HepG2 (cell line): ENCODE measurements around the gene ZSCAN20. TPM values are rescaled to one million over a fixed set of nuclear protein-coding genes. Genes with fewer than 3 reads are reported as not detected.
A peak's percentile ranks its signal among the peaks of the same experiment; 100 is the strongest.

ENCODE experiments used
- CBX2 ChIP-seq, 2 experiments: fragments of 200-600 bp in 1 of 2; sonication (generic); formaldehyde crosslinking in 1 of 2; IDR thresholded peaks; 2 replicates each; pipeline versions ENCODE4 v1.7.0 to v1.8.1; 2018 to 2022; ENCODE audit warnings: low read depth in 2 of 2, low read length in 1 of 2, mild to moderate bottlenecking in 1 of 2, missing genetic modification reagents in 1 of 2
- CEBPG ChIP-seq: IDR thresholded peaks from 2 replicates; pipeline ENCODE4 v1.6.1; 2016
- CHCHD3 ChIP-seq: sonication (generic); formaldehyde crosslinking; IDR thresholded peaks from 2 replicates; pipeline ENCODE4 v1.8.0; 2022; ENCODE audit warnings: mild to moderate bottlenecking, missing genetic modification reagents, moderate library complexity
- EP300 ChIP-seq, 3 experiments: sonication (generic) in 1 of 3; formaldehyde crosslinking in 1 of 3; IDR thresholded peaks; 2 replicates each; pipeline versions ENCODE4 v1.5.1 to v1.6.1; 2011 to 2020; ENCODE audit warnings: low read depth in 2 of 3, low read length in 2 of 3, borderline replicate concordance in 1 of 3, improper control_type of control experiment in 1 of 3, mild to moderate bottlenecking in 1 of 3, missing genetic modification reagents in 1 of 3, moderate library complexity in 1 of 3
- FOXK1 ChIP-seq: sonication (generic); formaldehyde crosslinking; IDR thresholded peaks from 2 replicates; pipeline ENCODE4 v1.4.0; 2020; ENCODE audit warnings: low read depth, missing genetic modification reagents, borderline replicate concordance
- IRX3 ChIP-seq: sonication (generic); formaldehyde crosslinking; IDR thresholded peaks from 2 replicates; pipeline ENCODE4 v1.8.1; 2023; ENCODE audit warnings: mild to moderate bottlenecking, low read depth, missing genetic modification reagents, borderline replicate concordance
- KLF13 ChIP-seq: sonication (generic); formaldehyde crosslinking; IDR thresholded peaks from 2 replicates; pipeline ENCODE4 v1.4.0; 2020; ENCODE audit warnings: mild to moderate bottlenecking, missing genetic modification reagents
- MYNN ChIP-seq: sonication (generic); formaldehyde crosslinking; IDR thresholded peaks from 2 replicates; pipeline ENCODE4 v1.4.0; 2020; ENCODE audit warnings: mild to moderate bottlenecking, low read depth, missing genetic modification reagents
- RBM39 ChIP-seq: fragments of 200-400 bp; formaldehyde crosslinking; IDR thresholded peaks from one replicate; pipeline ENCODE4 v1.6.1; 2018; ENCODE audit warnings: antibody characterized with exemption, mild to moderate bottlenecking, low read depth, low read length; ENCODE audit not compliant: poor library complexity, severe bottlenecking
- SIN3B ChIP-seq: fragments of 150-350 bp; IDR thresholded peaks from 2 replicates; pipeline ENCODE4 v1.6.1; 2014; ENCODE audit warnings: low read length
- THYN1 ChIP-seq: sonication (generic); formaldehyde crosslinking; IDR thresholded peaks from 2 replicates; pipeline ENCODE4 v1.8.1; 2023; ENCODE audit warnings: low read depth, mild to moderate bottlenecking, moderate library complexity, missing genetic modification reagents, borderline replicate concordance
- WIZ ChIP-seq: sonication (generic); formaldehyde crosslinking; IDR thresholded peaks from 2 replicates; pipeline ENCODE4 v1.5.1; 2020; ENCODE audit warnings: mild to moderate bottlenecking, missing genetic modification reagents
- ZNF17 ChIP-seq: sonication (generic); formaldehyde crosslinking; IDR thresholded peaks from 2 replicates; pipeline ENCODE4 v1.5.0; 2020; ENCODE audit warnings: mild to moderate bottlenecking, missing genetic modification reagents
- ZNF33B ChIP-seq: sonication (generic); formaldehyde crosslinking; IDR thresholded peaks from 2 replicates; pipeline ENCODE4 v1.5.1; 2020; ENCODE audit warnings: mild to moderate bottlenecking, missing genetic modification reagents
- ZNF430 ChIP-seq: sonication (generic); formaldehyde crosslinking; IDR thresholded peaks from 2 replicates; pipeline ENCODE4 v1.9.0; 2021; ENCODE audit warnings: mild to moderate bottlenecking, missing genetic modification reagents
- ZNF552 ChIP-seq: sonication (generic); formaldehyde crosslinking; IDR thresholded peaks from 2 replicates; pipeline ENCODE4 v1.9.0; 2022; ENCODE audit warnings: missing genetic modification reagents, mild to moderate bottlenecking, borderline replicate concordance
- ZNF674 ChIP-seq: sonication (generic); formaldehyde crosslinking; IDR thresholded peaks from 2 replicates; pipeline ENCODE4 v1.5.0; 2020; ENCODE audit warnings: low read depth, mild to moderate bottlenecking, missing genetic modification reagents
- ZSCAN25 ChIP-seq: sonication (generic); formaldehyde crosslinking; IDR thresholded peaks from 2 replicates; pipeline ENCODE4 v1.8.0; 2022; ENCODE audit warnings: mild to moderate bottlenecking, missing genetic modification reagents
- polyA plus RNA-seq, 8 experiments: library from polyadenylated mRNA; depleted of rRNA in 3 of 8; stranded (reverse) in 7 of 8; unstranded in 1 of 8; fragments of >200 nt; fragmentation: Illumina TruSeq in 4 of 8; extraction: Trizol in 4 of 8; gene quantifications; 2 replicates each; pipeline versions ENCODE4 v1.2.1 to v1.2.3, GENCODE V29; 2011 to 2016; ENCODE audit warnings: low read depth in 4 of 8, missing spikeins in 1 of 8, mixed read lengths in 1 of 8; ENCODE audit not compliant: insufficient read depth in 1 of 8
- total RNA-seq, 5 experiments: library from RNA; depleted of rRNA; stranded (reverse); fragments of >200 nt; fragmentation: Illumina TruSeq; extraction: Trizol; gene quantifications; 2 replicates each; pipeline ENCODE4 v1.2.3, GENCODE V29; 2016; ENCODE audit warnings: low read depth in 1 of 5
- TF ChIP-seq, protein P1 (sequence below): sonication (generic); formaldehyde crosslinking; IDR thresholded peaks from 2 replicates; pipeline ENCODE4 v1.5.0; 2020; ENCODE audit warnings: mild to moderate bottlenecking, low read depth, missing genetic modification reagents, borderline replicate concordance
- TF ChIP-seq, protein P2 (sequence below), 2 experiments: sonication (generic) in 1 of 2; formaldehyde crosslinking in 1 of 2; IDR thresholded peaks; 2 replicates each; pipeline versions ENCODE4 v1.4.0 to v1.6.1; 2016 to 2020; ENCODE audit warnings: borderline replicate concordance in 1 of 2, low read depth in 1 of 2, mild to moderate bottlenecking in 1 of 2, missing genetic modification reagents in 1 of 2
- TF ChIP-seq, protein P3 (sequence below): IDR thresholded peaks from 2 replicates; pipeline ENCODE4 v1.6.1; 2016; ENCODE audit warnings: missing compliant biosample characterization, missing genetic modification reagents, borderline replicate concordance
- TF ChIP-seq, protein P4 (sequence below): sonication (generic); IDR thresholded peaks from 2 replicates; pipeline ENCODE4 v1.6.1; 2016; ENCODE audit warnings: low read depth, borderline replicate concordance

Gene ZSCAN20
- total and polyA plus RNA-seq, 2 of the 13 experiments (the other 11 are each of a cell fraction or from before 2014, with no cell fraction given), result 1.1 to 2.8 TPM

DNA sequence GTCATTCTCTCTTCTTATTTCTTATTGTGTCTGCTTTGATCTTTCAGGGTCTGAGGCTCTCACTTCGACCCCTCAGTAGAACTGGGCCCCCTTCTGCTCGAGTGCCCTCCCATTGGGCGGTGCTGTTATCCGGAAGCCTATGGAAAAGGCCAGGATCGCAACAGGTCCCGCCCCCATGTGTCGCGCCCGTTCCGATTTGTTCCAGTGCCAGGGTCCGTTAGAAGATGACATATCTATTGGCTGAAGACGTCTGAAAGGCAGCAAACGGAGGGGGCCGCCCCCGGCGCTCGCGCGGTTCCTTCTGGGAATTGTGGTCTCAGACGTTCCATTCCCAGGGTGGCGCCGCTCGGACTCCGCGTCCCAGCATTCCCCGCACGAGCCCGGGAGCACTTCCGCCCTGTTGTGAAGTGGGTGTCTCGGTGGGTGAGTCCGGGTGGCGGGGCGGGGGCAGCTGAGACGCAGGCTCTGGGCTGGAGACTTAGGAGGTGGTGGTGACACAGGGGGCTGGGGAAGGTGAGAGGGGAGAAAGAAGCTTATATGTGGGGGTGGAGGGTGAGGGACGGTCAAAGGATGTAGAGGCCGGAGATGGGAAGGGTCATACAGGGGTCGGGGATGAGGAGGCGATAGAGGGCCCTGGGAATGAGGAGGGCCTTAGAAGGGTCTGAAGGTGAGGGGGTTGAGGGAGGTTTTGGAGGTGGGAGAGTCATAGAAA lies at the start of gene ZSCAN20 (continued):
- no peak for TF ChIP-seq MYNN (CRISPR knock-in tag)
- TF ChIP-seq EP300 (IDR thresholded peaks at IDR 0.05; ENCODE audit: low read depth in 2 of 2, low read length in 2 of 2), result no peak
- no peak for TF ChIP-seq EP300 (CRISPR knock-in tag; IDR thresholded peaks at IDR 0.05; ENCODE audit: borderline replicate concordance)
- TF ChIP-seq ZSCAN25, result no peak
- no peak for TF ChIP-seq CEBPG (CRISPR knock-in tag)
- TF ChIP-seq IRX3, result no peak
- TF ChIP-seq, protein P1, sequence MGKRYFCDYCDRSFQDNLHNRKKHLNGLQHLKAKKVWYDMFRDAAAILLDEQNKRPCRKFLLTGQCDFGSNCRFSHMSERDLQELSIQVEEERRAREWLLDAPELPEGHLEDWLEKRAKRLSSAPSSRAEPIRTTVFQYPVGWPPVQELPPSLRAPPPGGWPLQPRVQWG (CRISPR knock-in tag), result no peak
- TF ChIP-seq ZNF552, result no peak
- no peak for TF ChIP-seq CHCHD3
- TF ChIP-seq ZNF674 (CRISPR knock-in tag), result no peak
- peak; percentile 42; the same call in 1 of the 2 replicates for TF ChIP-seq CBX2 (IDR thresholded peaks at IDR 0.05; ENCODE audit: low read depth, low read length)
- TF ChIP-seq CBX2 (CRISPR knock-in tag; IDR thresholded peaks at IDR 0.05; ENCODE audit: low read depth), result no peak
- TF ChIP-seq WIZ (CRISPR knock-in tag), result no peak
- TF ChIP-seq ZNF33B (CRISPR knock-in tag), result no peak
- TF ChIP-seq, protein P2, sequence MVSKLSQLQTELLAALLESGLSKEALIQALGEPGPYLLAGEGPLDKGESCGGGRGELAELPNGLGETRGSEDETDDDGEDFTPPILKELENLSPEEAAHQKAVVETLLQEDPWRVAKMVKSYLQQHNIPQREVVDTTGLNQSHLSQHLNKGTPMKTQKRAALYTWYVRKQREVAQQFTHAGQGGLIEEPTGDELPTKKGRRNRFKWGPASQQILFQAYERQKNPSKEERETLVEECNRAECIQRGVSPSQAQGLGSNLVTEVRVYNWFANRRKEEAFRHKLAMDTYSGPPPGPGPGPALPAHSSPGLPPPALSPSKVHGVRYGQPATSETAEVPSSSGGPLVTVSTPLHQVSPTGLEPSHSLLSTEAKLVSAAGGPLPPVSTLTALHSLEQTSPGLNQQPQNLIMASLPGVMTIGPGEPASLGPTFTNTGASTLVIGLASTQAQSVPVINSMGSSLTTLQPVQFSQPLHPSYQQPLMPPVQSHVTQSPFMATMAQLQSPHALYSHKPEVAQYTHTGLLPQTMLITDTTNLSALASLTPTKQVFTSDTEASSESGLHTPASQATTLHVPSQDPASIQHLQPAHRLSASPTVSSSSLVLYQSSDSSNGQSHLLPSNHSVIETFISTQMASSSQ (IDR thresholded peaks at IDR 0.05; ENCODE audit: low read depth), result 0 out of 2 replicates have a peak, but pooled peaks have one; percentile 41
- TF ChIP-seq, protein P2 (CRISPR knock-in tag; IDR thresholded peaks at IDR 0.05; ENCODE audit: borderline replicate concordance), result no peak
- TF ChIP-seq SIN3B, result no peak
- TF ChIP-seq, protein P3, sequence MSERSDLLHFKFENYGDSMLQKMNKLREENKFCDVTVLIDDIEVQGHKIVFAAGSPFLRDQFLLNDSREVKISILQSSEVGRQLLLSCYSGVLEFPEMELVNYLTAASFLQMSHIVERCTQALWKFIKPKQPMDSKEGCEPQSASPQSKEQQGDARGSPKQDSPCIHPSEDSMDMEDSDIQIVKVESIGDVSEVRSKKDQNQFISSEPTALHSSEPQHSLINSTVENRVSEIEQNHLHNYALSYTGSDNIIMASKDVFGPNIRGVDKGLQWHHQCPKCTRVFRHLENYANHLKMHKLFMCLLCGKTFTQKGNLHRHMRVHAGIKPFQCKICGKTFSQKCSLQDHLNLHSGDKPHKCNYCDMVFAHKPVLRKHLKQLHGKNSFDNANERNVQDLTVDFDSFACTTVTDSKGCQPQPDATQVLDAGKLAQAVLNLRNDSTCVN (CRISPR knock-in tag), result 0 out of 2 replicates have a peak, but pooled peaks have one; percentile 11
- no peak for TF ChIP-seq ZNF17 (CRISPR knock-in tag)
- TF ChIP-seq THYN1 (CRISPR knock-in tag), result no peak
- peak; percentile 72; the same call in 1 of the 2 replicates for TF ChIP-seq FOXK1 (CRISPR knock-in tag)
- TF ChIP-seq ZNF430 (CRISPR knock-in tag), result no peak
- no peak for TF ChIP-seq KLF13 (CRISPR knock-in tag)
- TF ChIP-seq, protein P4, sequence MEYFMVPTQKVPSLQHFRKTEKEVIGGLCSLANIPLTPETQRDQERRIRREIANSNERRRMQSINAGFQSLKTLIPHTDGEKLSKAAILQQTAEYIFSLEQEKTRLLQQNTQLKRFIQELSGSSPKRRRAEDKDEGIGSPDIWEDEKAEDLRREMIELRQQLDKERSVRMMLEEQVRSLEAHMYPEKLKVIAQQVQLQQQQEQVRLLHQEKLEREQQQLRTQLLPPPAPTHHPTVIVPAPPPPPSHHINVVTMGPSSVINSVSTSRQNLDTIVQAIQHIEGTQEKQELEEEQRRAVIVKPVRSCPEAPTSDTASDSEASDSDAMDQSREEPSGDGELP, result peak; percentile 34; the same call in 1 of the 2 replicates
- peak; percentile 57 for TF ChIP-seq RBM39
